Stimulated activated CD8-positive, alpha-beta memory T cell treated with anti-CD3 and anti-CD28 coated beads, Interleukin-15, amount 100 ng/mL, for 48 hours (primary cell): ENCODE measurements around the gene ISX.

Experiments
- DNase-seq, 2 donors: peaks; one replicate each; pipeline ENCODE4 v3.0.0-alpha.2; 2020; ENCODE audit warnings: low read depth in 2 of 2

ISX gene

GRCh38 chr22:35053060-35053835 is 12.7 kb upstream of the ISX start:
- no peak for DNase-seq

- no peak for DNase-seq
Observed at GRCh38 chr22:35054064-35054463, 11.9 kb upstream of the ISX start.

DNA sequence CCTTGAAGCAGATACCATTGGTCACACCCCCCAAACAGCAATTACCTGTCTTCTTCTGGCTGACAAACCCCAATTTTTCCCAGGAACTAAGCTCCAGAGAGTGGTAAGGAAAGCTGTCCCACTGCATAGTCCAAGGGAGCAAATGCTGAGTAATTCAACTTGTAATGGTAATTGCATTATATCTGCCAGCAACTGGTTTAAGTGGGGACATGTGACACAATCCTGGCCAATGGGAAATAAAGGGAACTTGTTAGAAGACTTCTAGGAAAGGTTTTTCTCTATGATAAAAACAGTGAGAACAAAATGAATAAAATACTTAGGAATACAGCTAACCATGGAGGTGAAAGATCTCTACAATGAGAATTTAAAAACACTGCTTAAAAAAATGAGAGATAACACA is 9.5 kb upstream of the ISX start:
- no peak for DNase-seq

GRCh38 chr22:35057155-35057554 is 8.8 kb upstream of the ISX start:
- no peak for DNase-seq

- DNase-seq: no peak
Observed at GRCh38 chr22:35059632-35060031, 6.3 kb upstream of the ISX start.

DNA sequence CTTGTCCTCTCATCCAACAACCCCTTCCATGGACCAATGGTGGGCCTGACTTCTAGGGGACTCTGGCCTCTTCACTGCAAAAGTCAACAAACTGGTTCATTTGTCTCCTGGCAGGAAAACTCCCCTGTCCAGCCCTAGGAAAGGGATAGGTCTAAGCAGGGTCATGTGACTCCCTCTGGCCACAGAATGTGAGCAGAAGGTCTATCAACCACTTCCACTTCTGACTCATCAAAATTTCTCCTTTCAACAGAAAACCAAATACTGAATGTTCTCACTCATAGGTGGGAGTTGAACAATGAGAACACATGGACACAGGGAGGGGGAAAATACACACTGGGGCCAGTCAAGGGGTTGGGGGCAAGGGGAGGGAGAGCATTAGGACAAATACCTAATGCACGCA is 1.3 kb upstream of the ISX start:
- DNase-seq: no peak

DNA sequence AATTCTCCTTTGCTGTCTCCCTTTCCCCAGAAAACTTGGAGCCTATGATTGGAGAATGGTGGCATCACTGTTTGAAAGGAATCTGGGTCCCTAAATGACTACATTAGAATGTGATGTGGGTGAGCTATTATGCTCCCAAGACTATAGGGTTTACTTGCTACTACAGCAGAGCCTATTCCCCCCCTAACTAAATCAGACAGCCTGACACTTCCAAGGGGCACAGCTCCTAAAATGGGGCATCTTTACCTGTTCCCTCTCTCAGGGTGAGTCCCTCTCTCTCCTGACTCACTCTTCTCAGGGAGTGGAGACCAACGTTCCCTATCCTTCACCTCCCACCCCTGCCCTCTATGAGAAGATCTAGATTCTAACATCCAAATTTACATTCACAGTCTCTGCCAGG is 775 bp upstream of the ISX start:
- no peak for DNase-seq

DNA sequence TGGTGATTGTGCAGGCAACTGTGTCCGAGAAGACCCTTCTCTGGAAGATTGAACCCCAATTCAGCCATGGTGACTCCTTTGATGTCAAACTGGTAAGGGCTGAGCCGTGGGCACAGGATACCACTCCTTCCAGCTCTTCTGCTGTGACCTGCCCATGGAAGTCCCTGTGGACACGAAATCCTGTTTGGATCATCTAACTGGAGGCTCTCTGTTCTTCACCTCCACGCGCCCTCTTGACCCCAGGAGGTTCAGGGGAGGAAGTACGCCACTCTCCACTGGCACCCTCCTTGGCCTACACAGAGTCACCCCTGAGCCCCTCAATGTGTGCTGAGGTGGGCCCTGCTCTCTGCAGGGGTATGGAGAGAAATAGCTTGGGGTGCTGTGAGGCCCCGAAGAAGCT is 810 bp downstream of the ISX start:
- DNase-seq: no peak

DNA sequence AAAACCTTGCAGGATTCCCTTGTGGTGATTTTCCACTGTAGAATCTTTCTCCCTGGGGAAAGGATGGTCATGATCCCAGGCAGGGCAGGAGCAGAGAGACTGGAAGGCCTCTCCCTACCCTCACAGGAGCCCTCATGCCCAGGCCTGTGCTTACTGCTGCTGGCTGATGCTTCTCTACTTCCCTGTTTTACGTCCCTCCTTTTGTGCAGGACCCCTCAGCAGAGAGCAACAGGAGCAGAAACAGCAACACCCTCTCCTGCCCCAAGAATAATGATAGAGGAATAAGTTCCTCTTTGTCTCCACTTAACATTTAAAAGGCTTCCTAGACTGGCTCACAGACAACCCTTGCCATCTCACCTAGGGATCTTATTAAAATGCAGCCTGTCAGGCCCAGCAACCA is 3.6 kb downstream of the ISX start:
- no peak for DNase-seq

DNA sequence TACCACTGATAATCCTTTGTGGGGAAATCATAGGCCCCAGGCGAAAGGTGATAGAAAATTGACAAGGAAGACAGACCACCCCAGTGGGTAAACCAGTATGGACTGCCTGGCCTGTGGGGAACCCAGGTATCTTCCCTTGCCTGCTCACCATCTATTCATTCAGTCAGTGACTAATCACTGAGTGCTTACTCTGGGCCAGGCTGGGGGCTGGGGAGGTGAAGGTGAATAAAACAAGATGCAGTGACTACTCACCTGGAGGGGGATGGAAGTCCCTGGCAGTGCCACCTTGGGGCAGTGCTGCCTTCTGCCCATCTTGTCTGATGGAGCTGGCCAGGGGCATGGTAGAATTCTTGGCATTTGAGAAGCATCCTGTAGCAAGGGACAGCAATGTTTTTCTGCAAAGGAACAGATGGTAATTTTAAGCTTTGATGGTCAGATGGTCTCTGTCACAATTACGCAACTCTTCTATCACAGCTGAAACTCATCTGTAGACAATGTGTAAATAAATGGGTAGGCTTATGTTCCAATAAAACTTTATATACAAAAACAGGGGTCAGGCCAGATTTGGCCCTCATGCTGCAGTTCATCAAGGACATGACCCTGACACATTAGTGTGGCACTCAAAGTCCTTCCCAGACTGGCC is 4.6 kb downstream of the ISX start:
- DNase-seq: no peak

GRCh38 chr22:35071784-35072183 is 5.8 kb downstream of the ISX start:
- no peak for DNase-seq

DNA sequence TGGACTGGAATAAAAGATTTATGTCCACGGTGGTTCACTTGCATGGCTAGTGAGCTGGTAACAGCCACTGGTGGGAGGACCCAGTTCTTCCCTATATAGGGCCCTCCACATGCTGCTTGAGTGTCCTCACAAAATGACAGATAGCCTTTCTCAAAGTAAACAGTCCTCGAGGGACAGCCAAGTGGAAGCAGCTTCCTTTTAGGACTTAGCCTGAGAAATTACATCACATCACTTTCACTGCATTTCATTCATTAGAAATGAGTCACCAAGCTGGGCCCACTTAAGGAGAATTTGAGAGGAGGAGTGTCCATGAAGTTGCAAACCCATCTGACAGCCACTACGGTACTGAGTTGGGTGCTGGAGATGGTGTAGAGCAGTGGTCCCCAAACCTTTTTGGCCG is 7.0 kb downstream of the ISX start:
- DNase-seq: no peak

DNA sequence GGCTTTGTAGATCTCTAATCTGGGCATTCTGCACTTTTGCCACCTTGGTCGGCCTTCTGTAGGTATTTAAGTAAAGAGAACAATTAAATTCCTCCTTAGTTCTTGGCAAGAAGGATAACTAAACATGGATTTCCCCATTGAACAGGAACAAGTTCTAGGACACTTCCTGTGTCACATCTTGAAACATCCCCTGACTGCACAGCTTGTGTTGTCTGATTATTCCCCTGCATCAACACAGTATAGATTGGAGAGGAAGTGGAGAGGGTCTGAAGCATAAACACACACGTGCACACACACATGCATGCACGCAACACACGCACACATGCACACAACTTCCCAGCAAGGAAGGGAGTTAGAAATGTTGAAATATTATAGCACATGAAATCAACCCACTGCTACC is 8.6 kb downstream of the ISX start:
- DNase-seq: no peak

- no peak for DNase-seq
Observed at GRCh38 chr22:35076630-35077029, 10.7 kb downstream of the ISX start.

DNA sequence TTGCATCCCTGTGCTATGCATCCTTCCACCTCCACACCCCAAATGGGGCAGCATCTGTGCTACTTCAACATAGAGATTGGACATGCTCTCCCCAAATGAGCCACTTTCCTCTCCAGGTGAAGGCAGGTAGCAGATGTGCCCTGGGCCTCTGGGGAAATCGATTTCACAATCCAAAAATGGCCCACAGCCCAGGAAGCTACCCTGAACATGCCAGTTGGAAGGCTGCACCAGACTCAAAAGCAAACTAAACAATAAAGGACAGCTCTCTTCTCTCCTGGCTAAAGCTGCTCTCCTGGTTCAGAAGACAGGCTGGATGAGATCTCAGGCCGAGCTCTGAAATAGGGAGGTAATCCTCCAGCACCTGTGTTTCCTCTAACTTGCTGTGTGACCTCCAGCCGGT is 19.7 kb downstream of the ISX start:
- no peak for DNase-seq

GRCh38 chr22:35089139-35089538 is 23.2 kb downstream of the ISX start:
- DNase-seq: no peak

- DNase-seq: no peak
Observed at GRCh38 chr22:35092406-35092805, 26.4 kb downstream of the ISX start.

DNA sequence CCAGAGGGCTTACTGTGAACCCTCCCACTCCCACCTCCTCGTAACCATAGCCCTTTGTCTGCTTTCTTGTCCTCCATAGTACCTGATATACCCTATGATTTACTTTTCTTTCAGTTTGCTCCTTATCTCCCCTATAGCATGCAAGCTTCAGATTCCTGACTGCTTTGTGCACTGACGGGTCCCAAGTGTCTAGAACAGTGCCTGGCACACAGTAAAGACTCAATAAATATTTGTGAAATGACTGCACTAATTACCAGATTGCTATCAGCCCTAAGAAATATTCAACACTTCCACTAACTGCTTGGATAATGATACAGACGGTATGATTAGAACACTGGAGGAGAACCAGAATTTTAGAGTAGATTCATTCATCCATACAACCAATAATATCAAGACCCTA is 33.0 kb downstream of the ISX start:
- DNase-seq: no peak

DNA sequence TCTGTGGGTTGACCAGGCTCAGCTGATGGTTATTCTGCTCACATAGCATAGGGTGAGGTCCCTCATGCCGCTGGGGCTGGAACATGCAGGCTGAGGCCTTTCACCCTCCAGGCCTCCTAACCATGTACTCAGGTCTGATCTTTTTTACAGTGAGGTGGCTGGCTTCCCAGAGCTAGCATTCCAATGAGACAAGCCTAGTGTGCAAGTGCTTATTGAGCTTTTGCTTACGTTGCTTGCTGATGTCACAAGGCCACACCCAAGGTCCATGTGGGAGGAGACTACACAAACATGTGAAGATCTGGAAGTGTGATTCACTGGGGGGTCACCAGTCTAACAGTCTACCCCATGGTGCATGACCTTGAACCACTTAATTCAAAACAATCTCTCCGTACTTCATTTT is 33.9 kb downstream of the ISX start:
- no peak for DNase-seq

DNA sequence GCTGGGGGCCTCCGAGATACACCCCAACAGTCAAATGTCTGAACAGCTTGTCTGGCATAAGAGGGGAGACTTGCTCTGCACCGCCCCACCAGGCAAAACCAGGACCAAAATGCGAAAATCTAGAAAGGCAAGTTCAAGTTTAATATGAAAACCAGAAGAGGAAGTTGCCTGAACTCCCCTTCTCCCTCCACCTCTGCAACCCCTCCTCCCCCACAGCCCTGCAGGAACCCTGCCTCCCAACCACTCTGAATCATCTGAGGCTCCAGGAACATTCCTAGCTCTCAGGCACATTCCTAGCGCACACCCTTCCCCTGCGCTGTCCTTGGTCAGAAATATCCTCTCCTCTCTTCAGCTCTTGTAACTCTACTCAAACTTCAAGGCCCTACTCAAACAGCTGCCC is 36.7 kb downstream of the ISX start:
- DNase-seq: no peak

DNA sequence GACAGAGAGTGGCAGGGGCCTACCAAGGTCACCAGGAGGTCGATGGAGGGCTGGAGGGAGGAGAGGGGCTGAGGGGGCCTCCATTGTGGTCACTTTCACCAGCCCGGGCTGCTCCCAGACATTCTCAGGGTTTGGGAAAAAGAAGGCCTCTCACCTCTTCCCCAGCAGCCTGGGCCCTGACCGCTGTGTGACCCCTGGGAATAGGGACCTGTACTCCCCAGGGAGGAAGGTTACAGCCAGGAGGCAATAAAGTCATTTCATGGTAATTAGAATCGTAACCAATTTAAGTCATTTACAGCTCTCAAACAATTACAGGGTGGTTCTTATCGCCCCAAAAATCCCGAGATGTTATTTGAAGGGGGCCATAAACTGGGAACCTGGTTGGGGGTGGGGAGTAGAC is 37.8 kb downstream of the ISX start:
- DNase-seq: no peak

DNA sequence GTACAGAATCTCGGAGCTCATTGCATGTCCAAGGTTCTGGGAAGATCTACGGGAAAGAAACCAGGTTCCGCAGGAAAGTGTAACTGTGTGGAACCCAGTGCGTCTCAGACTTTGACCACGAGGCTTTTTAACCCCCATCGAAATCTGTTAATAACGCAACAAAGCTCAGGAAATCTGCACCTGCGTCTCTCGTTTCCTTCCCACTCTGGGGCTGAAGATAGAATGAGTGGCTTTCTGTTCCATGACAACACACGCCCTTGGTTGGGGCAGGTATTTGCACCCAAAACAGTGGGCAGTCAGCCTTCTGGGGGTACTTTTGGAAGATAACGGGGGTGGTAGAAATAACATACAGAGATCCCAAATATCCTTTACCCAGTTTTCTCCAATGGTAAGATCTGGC is 38.5 kb downstream of the ISX start:
- no peak for DNase-seq

DNA sequence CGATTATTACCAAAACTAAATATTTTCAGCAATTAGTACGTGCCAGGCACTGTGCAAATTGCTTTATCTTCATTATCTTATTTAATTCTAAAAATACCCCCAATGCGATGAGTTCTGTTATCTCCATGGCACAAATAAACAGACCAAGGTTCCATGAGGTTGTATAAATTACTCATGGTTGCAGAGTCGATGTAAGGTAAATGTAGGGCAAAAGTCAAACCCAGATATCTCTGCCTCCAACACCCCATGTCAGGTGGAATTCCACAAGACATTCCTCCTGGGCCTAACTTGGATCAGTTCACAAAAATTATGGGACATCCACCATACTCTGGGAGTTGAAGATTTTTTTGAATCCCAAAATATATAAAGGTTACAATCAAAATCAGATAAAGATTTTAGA is 43.7 kb downstream of the ISX start:
- no peak for DNase-seq

DNA sequence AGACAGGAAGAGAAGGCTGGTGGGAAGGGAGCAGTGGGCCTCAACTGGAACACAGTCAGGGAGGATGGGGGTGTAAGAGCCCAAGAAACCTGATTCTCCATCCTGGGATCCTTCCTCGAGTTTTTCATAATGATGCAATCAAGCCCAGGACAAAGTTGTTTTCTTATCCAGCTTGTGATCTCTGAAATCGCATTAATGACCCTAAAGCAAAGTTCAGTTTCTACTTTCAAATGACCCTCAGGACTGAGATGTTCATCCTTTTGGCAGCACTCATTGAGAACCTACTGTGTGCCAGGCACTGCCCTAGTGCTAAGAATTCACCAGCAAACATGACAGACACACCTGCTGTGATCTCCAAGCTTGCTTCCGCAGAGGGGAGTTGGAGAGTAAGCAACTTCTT is 45.3 kb downstream of the ISX start:
- DNase-seq: no peak
